Lower leg skin (tissue), 3 donors: ENCODE results near the gene ZNF695.

ENCODE experiments used
- POLR2A ChIP-seq, 2 donors: fragments of 450-650 bp; IDR thresholded peaks; one replicate each; pipeline ENCODE4 v1.6.1; 2016 to 2017; ENCODE audit warnings: antibody characterized with exemption in 2 of 2, mild to moderate bottlenecking in 1 of 2, moderate library complexity in 1 of 2
- TF ChIP-seq, protein P1 (sequence below), 3 donors: fragments of 450-650 bp; IDR thresholded peaks; one replicate each; pipeline ENCODE4 v1.5.1; 2016; ENCODE audit warnings: antibody characterized with exemption in 3 of 3, mild to moderate bottlenecking in 3 of 3, moderate library complexity in 2 of 3

DNA sequence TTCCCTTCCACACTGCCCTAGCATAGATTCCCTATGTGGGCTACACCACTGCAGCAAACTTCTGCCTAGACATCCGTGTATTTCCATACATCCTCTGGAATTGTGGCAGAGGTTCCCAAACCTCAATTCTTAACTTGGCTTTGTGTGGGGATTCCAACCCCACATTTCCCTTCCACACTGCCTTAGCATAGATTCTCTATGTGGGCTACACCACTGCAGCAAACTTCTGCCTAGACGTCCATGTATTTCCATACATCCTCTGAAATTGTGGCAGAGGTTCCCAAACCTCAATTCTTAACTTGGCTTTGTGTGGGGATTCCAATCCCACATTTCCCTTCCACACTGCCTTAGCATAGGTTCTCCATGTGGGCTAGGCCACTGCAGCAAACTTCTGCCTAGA is 39.4 kb upstream of the ZNF695 start:
- TF ChIP-seq, protein P1, sequence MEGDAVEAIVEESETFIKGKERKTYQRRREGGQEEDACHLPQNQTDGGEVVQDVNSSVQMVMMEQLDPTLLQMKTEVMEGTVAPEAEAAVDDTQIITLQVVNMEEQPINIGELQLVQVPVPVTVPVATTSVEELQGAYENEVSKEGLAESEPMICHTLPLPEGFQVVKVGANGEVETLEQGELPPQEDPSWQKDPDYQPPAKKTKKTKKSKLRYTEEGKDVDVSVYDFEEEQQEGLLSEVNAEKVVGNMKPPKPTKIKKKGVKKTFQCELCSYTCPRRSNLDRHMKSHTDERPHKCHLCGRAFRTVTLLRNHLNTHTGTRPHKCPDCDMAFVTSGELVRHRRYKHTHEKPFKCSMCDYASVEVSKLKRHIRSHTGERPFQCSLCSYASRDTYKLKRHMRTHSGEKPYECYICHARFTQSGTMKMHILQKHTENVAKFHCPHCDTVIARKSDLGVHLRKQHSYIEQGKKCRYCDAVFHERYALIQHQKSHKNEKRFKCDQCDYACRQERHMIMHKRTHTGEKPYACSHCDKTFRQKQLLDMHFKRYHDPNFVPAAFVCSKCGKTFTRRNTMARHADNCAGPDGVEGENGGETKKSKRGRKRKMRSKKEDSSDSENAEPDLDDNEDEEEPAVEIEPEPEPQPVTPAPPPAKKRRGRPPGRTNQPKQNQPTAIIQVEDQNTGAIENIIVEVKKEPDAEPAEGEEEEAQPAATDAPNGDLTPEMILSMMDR (IDR thresholded peaks at IDR 0.05) = no peak
- TF ChIP-seq POLR2A (IDR thresholded peaks at IDR 0.05) = no peak
